WI38 (cell line): ENCODE results near the gene HMG20A.

Experiments used
- H3K4me3 ChIP-seq: 2 replicates; pipeline ENCODE4 v1.5.1; 2011; ENCODE audit warnings: low read depth, mild to moderate bottlenecking, control low read depth, low read length
- TF ChIP-seq, protein P1 (sequence below): IDR thresholded peaks from 2 replicates; pipeline ENCODE4 v1.5.1; 2012; ENCODE audit warnings: low read depth, mild to moderate bottlenecking, control low read depth, low read length

The HMG20A gene

DNA sequence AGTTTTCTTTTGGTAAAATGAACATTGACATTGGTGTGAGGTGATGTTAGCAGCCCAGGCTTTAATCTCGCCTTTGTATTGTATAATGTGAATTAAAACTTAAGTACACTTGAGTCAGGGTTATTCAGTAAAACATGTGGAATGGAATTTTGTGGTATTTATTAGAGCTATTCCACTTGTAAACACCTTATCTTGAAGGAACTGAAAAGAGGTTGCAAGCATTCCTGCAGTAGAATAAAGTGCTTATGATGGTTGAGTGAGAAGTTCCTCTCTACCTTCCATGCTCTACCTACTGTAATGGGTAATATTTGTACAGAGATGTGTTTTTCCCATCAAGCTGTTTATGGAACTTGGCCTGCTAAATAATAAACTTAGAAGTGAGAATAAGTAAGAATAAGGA, 36.1 kb downstream of the HMG20A start:
- TF ChIP-seq, protein P1, sequence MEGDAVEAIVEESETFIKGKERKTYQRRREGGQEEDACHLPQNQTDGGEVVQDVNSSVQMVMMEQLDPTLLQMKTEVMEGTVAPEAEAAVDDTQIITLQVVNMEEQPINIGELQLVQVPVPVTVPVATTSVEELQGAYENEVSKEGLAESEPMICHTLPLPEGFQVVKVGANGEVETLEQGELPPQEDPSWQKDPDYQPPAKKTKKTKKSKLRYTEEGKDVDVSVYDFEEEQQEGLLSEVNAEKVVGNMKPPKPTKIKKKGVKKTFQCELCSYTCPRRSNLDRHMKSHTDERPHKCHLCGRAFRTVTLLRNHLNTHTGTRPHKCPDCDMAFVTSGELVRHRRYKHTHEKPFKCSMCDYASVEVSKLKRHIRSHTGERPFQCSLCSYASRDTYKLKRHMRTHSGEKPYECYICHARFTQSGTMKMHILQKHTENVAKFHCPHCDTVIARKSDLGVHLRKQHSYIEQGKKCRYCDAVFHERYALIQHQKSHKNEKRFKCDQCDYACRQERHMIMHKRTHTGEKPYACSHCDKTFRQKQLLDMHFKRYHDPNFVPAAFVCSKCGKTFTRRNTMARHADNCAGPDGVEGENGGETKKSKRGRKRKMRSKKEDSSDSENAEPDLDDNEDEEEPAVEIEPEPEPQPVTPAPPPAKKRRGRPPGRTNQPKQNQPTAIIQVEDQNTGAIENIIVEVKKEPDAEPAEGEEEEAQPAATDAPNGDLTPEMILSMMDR: no peak

DNA sequence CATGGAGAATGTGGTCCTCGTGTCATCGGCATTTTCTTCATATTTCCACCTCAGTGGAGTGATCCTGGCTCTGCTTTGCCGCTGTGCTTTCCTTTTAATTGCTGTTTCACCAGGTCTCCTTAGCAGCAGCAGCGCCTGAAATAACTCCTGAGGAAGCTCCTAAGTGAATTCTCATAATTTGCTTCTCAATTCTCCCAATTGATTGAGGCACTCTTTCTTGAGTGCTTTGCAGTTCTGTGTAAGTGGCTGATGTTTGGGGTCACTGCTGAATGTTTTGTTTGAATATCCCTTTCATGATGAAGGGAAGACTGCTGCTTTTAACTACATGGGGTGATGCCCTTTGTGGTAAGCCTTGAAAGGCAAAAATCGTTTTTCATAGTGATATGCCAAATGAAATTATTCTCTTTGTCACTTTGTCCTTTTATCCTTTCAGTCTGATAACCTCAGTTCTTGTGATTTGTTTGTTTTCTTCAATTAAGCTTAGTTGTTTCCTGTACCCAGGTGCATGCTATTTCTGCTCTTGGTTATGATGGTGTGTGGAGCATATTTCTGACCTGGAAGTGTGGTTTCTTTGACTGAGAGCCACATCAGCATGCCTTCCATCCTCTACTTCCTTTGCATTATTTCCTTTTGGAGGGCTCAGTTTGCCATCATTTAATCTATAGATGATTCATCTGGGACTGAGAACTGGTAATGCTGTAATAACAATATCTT, 36.7 kb downstream of the HMG20A start:
- H3K4me3 ChIP-seq: no peak overlapping the region
- TF ChIP-seq, protein P1: no peak

More for the DNA sequence above, 36.1 kb downstream of the HMG20A start:
- H3K4me3 ChIP-seq: no peak overlapping the region

DNA sequence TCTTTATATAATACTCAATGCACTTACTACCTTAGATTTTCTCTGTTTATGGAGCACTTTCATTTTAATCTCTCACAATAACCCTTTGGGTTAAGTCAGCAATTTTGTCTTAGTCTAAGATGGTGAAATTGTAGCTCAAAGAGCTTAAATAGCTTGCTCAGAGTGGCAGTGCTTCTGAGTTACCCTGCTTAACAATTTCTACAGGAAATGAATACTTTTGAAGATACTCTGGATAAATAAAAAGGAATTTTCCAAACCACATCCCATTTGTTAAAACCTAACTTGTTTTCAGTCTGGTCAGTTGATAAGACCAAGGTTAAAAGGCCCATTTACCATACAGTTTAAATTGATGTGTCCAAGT, 37.2 kb downstream of the HMG20A start:
- TF ChIP-seq, protein P1: no peak
- H3K4me3 ChIP-seq: no peak overlapping the region

DNA sequence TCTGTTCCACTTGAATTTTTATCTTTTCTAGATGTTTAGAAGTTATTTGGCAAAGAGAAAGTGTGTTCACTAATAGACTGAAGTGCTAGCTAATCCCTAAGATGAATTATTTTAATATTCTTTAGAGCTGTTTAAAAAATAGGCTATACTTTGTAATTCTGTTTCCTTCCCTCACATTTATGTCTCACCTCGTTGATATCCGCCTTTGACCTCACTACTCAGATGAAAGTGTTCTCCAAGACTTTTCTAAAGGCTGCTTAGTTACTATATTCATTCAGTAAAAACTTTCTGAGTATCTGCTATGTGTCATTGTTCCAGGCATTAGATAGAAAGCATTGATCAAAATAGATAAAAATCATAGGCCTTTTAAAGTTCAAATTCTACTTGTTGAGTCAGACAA, 38.3 kb downstream of the HMG20A start:
- H3K4me3 ChIP-seq: no peak overlapping the region

DNA sequence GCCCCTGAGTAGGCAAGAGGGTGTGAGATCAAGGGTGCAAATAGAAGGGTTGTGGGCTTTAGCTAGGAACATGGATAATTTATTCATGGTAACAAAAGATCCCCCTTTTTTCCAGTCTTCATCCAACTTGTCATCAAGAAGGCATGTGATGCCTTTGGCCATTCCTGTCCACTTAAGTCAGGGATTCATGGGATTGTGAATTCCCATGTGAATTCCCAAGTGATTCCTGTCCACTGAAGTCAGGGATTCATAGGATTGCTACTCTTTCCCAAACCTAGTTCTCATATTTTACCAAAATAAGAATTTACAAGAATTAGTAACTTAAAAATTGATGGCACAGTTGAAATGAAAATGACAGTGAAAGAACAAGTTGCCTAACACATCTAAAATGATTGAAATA, 40.8 kb downstream of the HMG20A start:
- H3K4me3 ChIP-seq: no peak overlapping the region
- TF ChIP-seq, protein P1: no peak

More for the DNA sequence above, 38.3 kb downstream of the HMG20A start:
- TF ChIP-seq, protein P1: no peak

DNA sequence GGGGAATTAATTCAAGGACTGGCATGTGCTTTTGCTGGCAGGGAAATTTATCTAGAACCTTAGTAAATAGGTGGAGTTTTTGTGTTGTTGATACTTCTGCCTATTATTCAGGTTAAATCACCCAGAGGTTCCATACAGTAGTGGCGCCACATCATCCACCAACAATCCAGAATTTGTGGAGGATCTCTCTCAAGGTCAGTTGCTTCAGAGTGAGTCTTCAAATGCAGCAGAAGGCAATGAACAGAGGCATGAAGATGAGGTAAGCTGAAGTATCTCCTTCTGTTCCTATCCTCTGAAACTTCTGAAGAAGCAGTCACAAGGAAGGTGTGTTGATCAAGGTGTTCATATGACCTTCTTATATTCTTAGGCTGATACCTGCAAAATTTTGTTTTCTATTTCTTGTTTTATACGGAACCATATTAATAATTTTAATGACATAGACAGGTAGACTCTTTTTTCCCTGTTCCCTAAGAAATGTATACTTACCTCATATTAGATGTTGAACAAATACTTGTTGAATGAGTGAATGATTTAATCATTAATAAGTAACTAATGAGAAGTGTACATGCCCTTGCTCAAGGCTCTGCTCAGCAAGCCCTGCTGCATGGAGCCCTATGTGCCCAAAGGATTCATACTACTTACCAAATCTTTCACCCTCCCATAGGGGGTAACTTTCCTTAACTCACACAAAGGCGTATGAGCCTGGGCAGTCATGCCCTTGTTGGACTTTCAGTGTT, 43.6 kb downstream of the HMG20A start:
- TF ChIP-seq, protein P1: no peak
- H3K4me3 ChIP-seq: no peak overlapping the region

DNA sequence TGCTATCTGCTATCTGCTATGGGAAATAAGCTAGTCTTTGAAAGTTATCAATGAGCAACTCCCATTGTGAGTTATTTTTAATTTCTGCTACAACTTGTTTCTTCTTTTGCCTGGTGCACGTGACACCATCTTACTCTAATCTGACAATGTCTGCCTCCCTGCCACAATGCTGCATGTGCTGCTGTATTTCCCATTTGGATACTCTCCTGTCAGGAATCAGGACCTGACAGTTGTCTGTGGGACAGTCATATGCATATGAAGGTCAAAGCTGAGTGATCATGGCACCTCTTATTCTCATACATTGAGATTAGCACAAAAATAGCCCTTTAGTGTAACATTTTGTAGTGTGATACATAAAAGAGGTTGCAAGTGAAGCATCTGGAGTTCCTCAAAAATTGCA, 45.8 kb downstream of the HMG20A start:
- H3K4me3 ChIP-seq: no peak overlapping the region

More for the DNA sequence above, 45.8 kb downstream of the HMG20A start:
- TF ChIP-seq, protein P1: no peak
